ENCODE measurements around the gene UBXN7. TPM values are rescaled to one million over a fixed set of nuclear protein-coding genes. Genes with fewer than 3 reads are reported as not detected.
A peak's percentile ranks its signal among the peaks of the same experiment; 100 is the strongest.
"Not testable (repeated sequence)": the region's sequence is repeated elsewhere in the genome, so short reads cannot be mapped to it uniquely, and the experiment has no call there.

Gene UBXN7
- total and polyA plus RNA-seq, 2 donors, result 8.2 to 38.1 TPM

DNA sequence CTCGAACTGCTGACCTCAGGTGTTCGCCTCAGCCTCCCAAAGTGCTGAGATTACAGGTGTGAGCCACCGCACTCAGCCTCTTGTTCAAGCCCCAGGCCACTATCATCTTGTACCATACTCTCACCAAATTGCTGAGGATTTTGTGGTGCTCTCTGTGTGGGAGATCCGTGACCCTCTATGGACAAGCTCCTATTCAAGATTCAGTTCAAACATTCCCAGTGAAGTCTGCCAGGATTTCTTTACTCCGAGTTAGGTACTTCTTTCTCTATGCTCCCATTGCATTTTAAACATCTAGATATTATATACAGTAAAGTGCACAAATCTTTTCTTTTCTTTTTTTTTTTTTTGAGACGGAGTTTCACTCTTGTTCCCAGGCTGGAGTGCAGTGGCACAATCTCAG lies 93.2 kb downstream of the UBXN7 start:
- H3K36me3 ChIP-seq (ENCODE audit: insufficient read depth), result no peaks in the 10 kb centered on the region
- WGBS, result 92% methylated on average over 6 of the region's 6 CpGs
- no peak for DNase-seq (ENCODE audit: extremely low spot score)
- H3K27ac ChIP-seq (ENCODE audit: low read depth), result no peak overlapping the region
- H3K4me1 ChIP-seq (ENCODE audit: insufficient read depth), result no peaks in the 10 kb centered on the region
- no peak overlapping the region for H3K4me3 ChIP-seq (ENCODE audit: low read depth, low read length)

DNA sequence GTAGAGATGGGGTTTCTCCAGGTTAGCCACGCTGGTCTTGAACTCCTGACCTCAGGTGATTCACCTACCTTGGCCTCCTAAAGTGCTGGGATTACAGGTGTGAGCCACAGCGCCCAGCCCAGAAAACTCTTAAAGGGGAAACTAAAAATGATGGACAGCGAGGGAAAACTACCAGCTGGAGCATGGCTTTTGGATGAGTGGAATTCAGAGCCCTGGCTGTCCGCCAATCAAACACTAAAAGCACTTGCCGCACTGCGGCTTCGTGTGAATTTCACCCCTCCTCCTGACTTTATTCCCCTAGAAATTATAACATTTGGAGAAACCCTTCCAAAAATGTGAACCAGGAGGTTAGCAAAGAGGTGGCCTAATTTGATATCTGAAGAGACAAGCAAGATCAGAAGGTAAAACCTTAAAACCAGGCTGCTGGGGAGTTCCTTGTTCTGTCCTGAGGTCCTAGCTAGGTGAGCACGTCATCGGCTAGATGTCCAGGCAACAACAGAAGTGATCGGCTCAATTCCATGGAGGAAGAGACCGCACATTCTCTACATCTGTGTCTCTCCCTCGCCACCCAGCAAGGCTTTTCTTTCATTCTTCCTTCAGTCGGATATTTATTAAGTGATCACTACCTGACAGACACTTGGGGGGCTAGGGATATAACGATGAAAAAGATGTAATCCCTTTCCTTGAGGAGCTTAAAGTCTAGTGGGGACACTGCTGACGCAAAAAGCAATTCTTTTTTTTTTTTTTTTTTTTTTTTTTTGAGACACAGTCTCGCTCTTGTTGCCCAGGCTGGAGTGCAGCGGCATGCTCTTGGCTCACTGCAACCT lies 95.7 kb downstream of the UBXN7 start:
- no peak overlapping the region for H3K27ac ChIP-seq (ENCODE audit: low read depth)
- H3K36me3 ChIP-seq (ENCODE audit: insufficient read depth), result no peaks in the 10 kb centered on the region
- WGBS, result 81% methylated on average over 17 of the region's 17 CpGs
- H3K4me1 ChIP-seq (ENCODE audit: insufficient read depth), result no peaks in the 10 kb centered on the region
- H3K4me3 ChIP-seq (ENCODE audit: low read depth, low read length), result no peak overlapping the region
- DNase-seq (ENCODE audit: extremely low spot score), result no peak

DNA sequence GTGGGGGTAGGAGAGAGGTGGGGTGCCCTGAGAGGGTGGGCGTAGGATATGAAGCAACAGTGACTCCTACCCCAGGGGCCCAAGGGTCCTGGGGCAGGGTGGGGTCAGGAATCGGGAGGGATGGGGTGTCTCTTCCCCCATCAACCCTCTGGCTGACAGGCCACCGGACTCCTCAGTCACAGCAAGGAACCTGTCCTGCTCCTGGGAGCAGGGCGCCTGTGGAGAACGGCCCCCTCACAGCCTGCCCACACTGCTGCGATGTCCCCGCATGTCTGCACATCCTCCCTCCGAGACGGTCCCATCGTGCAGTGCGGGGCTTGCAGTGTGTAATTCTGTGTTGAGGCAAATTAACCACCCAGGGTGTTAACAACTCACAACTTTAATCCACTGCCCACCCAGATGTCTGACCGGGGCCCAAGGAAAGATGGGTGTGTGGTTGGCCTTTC lies 96.7 kb downstream of the UBXN7 start:
- 68% methylated on average over 12 of the region's 12 CpGs for WGBS

DNA sequence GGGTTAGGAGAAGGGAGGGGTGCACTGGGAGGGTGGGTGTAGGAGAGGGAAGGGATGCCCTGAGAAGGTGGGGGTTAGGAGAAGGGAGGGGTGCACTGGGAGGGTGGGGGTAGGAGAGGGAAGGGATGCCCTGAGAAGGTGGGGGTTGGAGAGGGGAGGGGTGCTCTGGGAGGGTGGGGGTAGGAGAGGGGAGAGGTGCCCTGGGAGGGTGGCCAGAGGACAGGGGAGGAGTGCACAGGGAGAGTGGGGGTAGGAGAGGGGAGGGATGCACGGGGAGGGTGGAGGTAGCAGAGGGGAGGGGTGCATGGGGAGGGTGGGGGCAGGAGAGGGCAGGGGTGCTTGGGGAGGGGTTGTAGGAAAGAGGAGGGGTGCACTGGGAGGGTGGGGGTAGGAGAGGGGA lies 97.2 kb downstream of the UBXN7 start:
- H3K4me1 ChIP-seq (ENCODE audit: insufficient read depth), result no peaks in the 10 kb centered on the region

More for the DNA sequence above, 96.7 kb downstream of the UBXN7 start:
- H3K36me3 ChIP-seq (ENCODE audit: insufficient read depth), result no peaks in the 10 kb centered on the region
- DNase-seq (ENCODE audit: extremely low spot score), result no peak
- no peak overlapping the region for H3K27ac ChIP-seq (ENCODE audit: low read depth)
- no peaks in the 10 kb centered on the region for H3K4me1 ChIP-seq (ENCODE audit: insufficient read depth)
- no peak overlapping the region for H3K4me3 ChIP-seq (ENCODE audit: low read depth, low read length)

DNA sequence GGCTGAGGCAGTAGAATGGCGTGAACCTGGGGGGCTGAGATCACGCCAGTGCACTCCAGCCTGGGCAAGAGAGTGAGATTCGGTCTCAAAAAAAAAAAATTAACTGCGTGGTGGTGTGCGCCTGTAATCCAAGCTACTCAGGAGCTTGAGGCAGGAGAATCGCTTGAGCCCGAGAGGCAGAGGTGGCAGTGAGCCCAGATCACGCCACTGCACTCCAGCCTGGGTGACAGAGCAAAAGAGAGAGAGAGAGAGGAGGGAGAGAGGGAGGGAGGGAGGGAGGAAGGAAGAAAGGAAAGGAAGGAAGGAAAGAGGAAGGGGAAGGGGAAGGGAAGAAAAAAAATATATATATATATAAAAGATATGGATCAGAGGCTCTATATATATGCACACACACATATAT lies 100.1 kb downstream of the UBXN7 start:
- Histone ChIP-seq H3K4me3 (ENCODE audit: low read depth, low read length) (no peak overlapping the region), H3K27ac (ENCODE audit: low read depth) (no peak overlapping the region), H3K36me3 (ENCODE audit: insufficient read depth) (no peaks in the 10 kb centered on the region), H3K4me1 (ENCODE audit: insufficient read depth) (no peaks in the 10 kb centered on the region)
- DNase-seq (ENCODE audit: extremely low spot score), result no peak
- 72% methylated on average over 8 of the region's 8 CpGs for WGBS

More for the DNA sequence above, 97.2 kb downstream of the UBXN7 start:
- no peak for DNase-seq (ENCODE audit: extremely low spot score)
- H3K36me3 ChIP-seq (ENCODE audit: insufficient read depth), result no peaks in the 10 kb centered on the region
- 33% methylated on average over 1 of the region's 1 CpG for WGBS
- no peak overlapping the region for H3K27ac ChIP-seq (ENCODE audit: low read depth)
- H3K4me3 ChIP-seq (ENCODE audit: low read depth, low read length), result no peak overlapping the region

DNA sequence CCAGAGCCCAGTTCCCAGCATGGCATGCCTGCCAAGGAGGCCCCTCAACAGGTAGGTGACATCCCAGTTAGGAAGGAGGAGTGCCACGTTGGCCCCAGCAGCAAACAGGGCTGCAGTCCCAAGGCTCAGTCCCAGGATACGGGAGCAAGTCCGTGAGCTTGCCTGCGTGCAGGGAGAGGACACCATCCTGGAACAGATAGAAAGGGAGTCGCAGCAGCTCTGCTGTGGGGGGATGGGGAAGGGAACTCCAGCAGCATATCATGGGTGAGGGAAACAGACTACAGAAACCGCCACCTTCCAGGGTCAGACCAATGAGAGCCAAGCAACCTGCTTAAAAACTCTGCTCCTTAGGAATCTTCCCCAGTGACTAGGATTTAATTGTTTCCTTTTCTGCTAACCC lies 104.8 kb downstream of the UBXN7 start:
- WGBS, result 18% methylated on average over 6 of the region's 6 CpGs
- no peaks in the 10 kb centered on the region for H3K36me3 ChIP-seq (ENCODE audit: insufficient read depth)
- H3K4me1 ChIP-seq (ENCODE audit: insufficient read depth), result no peaks in the 10 kb centered on the region
- no peak overlapping the region for H3K4me3 ChIP-seq (ENCODE audit: low read depth, low read length)
- no peak overlapping the region for H3K27ac ChIP-seq (ENCODE audit: low read depth)
- no peak for DNase-seq (ENCODE audit: extremely low spot score)

DNA sequence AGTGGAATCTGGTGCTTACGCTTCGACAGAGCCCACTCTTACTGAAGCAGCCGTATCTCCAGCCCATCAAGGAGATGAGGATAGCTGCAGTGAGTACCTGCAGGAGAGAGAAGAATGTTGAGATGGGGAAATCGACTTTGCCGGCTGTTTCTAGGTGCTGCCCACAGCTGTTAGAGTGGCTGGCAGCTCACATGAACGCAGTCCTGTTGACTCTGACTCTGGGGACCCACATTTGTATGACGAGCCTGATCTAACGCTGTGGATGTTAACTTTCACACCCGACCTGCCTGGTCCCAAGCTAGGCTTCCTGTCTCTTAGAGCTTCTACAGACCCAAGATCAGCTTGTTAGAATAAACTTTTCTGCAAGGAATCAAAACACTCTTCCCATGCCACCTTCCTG lies 105.3 kb downstream of the UBXN7 start:
- WGBS, result 80% methylated on average over 9 of the region's 9 CpGs
- no peak overlapping the region for H3K4me3 ChIP-seq (ENCODE audit: low read depth, low read length)
- no peak for DNase-seq (ENCODE audit: extremely low spot score)
- no peaks in the 10 kb centered on the region for H3K36me3 ChIP-seq (ENCODE audit: insufficient read depth)
- H3K4me1 ChIP-seq (ENCODE audit: insufficient read depth), result no peaks in the 10 kb centered on the region
- H3K27ac ChIP-seq (ENCODE audit: low read depth), result no peak overlapping the region

DNA sequence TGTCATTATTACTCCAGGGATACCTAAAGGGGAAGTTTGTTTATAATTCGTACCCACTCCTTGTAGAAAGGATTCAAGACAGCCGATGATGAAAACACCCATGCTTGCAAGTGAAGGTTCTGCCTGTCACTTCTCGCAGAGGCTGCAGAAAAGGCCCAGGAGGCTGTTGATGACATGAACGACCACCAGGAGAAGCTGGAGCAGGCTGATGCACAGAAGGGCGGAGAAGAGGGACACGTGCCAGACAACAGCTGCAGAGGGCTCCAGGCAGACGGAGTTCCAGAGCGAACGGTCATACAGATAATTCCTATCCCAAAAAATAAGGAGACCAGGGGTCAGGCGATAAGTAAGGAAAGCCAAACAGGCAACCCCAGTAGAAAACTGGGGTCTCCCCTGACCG lies 108.5 kb downstream of the UBXN7 start:
- Histone ChIP-seq H3K4me3 (ENCODE audit: low read depth, low read length) (no peak overlapping the region), H3K4me1 (ENCODE audit: insufficient read depth) (no peaks in the 10 kb centered on the region), H3K27ac (ENCODE audit: low read depth) (no peak overlapping the region), H3K36me3 (ENCODE audit: insufficient read depth) (no peaks in the 10 kb centered on the region)
- DNase-seq (ENCODE audit: extremely low spot score), result no peak
- WGBS, result 37% methylated on average over 11 of the region's 11 CpGs

DNA sequence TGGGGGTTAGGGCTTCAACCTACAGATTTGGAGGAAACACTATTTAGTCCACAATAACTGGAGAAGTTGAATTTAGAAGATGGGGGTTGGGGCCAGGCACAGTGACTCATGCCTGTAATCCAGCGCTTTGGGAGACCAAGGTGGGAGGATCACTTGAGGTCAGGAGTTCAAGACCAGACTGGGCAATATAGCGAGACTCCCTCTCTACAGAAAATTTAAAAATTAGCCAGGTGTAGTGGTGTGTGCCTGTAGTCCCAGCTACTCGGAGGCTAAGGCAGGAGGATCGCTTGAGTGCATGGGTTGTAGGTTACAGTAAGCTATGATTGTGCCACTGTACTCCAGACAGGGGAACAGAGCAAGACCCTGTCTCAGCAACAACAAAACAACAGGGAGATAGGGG lies 109.2 kb downstream of the UBXN7 start:
- Histone ChIP-seq H3K4me1 (ENCODE audit: insufficient read depth) (no peaks in the 10 kb centered on the region), H3K27ac (ENCODE audit: low read depth) (no peak overlapping the region), H3K36me3 (ENCODE audit: insufficient read depth) (no peaks in the 10 kb centered on the region), H3K4me3 (ENCODE audit: low read depth, low read length) (no peak overlapping the region)
- no peak for DNase-seq (ENCODE audit: extremely low spot score)
- 93% methylated on average over 4 of the region's 4 CpGs for WGBS

DNA sequence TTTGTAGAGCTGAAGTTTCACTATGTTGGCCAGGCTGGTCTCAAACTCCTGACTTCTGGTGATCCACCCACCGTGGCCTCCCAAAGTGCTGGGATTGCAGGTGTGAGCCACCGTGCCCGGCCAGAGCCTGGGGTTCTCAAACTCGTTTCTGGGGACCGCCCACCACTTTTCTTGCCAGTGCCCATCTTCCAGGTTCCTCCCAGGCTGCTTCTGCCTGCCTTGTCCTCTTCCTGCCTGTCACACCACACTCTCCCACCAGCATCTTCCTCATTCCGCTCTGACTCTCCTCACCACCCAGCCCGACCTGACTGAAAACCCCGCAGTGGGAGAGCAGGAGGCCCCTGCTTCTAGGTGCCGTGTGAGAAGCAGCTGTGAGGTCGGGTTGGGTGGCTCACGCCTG lies 111.1 kb downstream of the UBXN7 start:
- H3K4me1 ChIP-seq (ENCODE audit: insufficient read depth), result no peaks in the 10 kb centered on the region
- no peaks in the 10 kb centered on the region for H3K36me3 ChIP-seq (ENCODE audit: insufficient read depth)
- 80% methylated on average over 11 of the region's 11 CpGs for WGBS
- no peak overlapping the region for H3K4me3 ChIP-seq (ENCODE audit: low read depth, low read length)
- H3K27ac ChIP-seq (ENCODE audit: low read depth), result no peak overlapping the region
- DNase-seq (ENCODE audit: extremely low spot score), result no peak

DNA sequence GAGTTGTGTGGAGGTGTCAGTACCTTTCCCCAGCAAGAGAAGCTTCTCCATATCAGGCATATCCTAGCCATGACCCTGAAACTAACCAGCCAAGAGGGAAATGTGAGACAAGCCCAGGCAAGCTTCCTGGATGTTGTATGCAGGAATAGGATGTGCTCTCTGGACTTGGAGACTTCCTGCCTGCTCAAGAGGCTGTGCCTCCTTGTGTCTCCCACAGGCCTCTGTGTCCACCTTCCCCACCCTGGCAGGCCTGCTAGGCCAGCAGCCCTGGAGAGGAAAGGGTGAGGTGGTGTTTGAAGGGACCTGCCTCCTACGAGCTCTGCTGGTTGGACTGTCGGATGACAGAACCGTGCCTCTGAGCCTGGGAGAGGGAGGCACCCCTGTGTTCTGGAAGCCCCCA lies 112.1 kb downstream of the UBXN7 start:
- H3K4me3 ChIP-seq (ENCODE audit: low read depth, low read length), result no peak overlapping the region
- DNase-seq (ENCODE audit: extremely low spot score), result no peak
- 72% methylated on average over 3 of the region's 3 CpGs for WGBS
- H3K27ac ChIP-seq (ENCODE audit: low read depth), result no peak overlapping the region
- no peaks in the 10 kb centered on the region for H3K4me1 ChIP-seq (ENCODE audit: insufficient read depth)
- no peaks in the 10 kb centered on the region for H3K36me3 ChIP-seq (ENCODE audit: insufficient read depth)

DNA sequence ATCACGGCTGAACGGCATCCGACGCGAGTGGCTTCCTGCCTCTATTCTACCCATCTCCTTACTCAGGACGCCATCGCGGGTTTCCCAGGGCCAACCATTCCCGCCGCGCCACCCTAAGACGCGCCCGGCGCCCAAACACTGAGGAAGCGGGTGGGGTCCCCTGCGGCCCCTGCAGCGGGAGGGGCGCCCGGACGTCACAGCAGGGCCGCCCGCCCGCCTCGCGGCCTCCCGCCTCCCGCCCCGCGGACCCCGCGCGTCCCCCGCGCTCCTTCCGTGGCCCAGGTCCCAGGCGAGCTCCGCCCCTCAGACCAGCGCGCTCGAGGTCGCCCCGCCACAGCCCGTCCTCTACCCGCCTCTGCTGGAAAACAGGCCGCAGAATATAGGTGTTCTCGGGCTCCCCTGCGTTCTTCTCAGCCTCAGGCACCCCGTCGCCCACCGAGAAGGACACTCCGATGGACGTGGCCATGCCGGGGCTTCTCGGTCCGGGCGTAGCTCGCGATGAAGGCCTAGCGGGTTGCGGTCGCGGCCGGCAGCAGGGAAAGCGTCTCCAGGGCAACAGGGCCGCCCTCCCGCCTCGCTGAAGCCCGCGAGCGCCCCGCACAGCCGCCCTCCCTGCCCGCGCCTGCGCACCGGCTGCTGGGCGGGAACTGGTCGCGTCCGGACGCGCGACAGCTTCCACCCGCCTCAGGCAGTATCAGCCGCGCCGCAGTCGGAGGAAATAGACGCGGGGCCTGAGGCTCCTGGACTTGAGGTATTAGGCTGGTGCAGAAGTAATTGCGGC lies 114.3 kb downstream of the UBXN7 start, which contains the start of gene DYNLT2B:
TSS of gene DYNLT2B (minus strand) at position 554 of the 781 bp plus-strand sequence. CDS start at position 466, 88 bp downstream.
- peak within 1 kb of the TSS; percentile 86 for H3K27ac ChIP-seq (ENCODE audit: low read depth)
- under 1% methylated on average over 92 of the region's 92 CpGs for WGBS
- peak; percentile 67 for DNase-seq (ENCODE audit: extremely low spot score)
- no peaks in the 10 kb centered on the region for H3K4me1 ChIP-seq (ENCODE audit: insufficient read depth)
- no peaks in the 10 kb centered on the region for H3K36me3 ChIP-seq (ENCODE audit: insufficient read depth)
- peak within 1 kb of the TSS; percentile 79 for H3K4me3 ChIP-seq (ENCODE audit: low read depth, low read length)

DNA sequence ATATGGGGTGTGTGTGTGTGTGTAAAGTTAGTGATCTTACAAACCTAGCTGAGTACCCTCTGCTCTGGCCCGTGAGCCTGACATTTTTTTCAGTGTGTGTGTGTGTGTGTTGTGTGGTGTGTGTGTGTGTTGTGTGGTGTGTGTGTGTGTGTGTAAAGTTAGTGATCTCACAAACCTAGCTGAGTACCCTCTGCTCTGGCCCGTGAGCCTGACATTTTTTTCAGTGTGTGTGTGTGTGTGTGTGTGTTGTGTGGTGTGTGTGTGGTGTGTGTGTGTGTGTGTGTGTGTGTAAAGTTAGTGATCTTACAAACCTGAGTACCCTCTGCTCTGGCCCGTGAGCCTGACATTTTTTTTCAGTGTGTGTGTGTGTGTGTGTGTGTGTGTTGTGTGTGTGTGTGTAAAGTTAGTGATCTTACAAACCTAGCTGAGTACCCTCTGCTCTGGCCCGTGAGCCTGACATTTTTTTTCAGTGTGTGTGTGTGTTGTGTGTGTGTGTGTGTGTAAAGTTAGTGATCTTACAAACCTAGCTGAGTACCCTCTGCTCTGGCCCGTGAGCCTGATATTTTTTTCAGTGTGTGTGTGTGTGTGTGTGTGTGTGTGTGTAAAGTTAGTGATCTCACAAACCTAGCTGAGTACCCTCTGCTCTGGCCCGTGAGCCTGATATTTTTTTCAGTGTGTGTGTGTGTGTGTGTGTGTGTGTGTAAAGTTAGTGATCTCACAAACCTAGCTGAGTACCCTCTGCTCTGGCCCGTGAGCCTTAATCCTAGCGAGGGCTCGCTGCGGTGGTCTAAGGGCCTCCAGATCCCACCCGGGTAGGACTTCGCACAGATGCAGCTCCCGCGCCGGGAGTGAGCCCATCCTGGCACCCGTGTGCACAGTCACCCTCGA lies 115.2 kb downstream of the UBXN7 start:
- H3K27ac ChIP-seq (ENCODE audit: low read depth), result peak overlapping the region; percentile 86
- 12% methylated on average over 17 of the region's 17 CpGs for WGBS
- not testable (repeated sequence) for H3K36me3 ChIP-seq (ENCODE audit: insufficient read depth); DNase-seq (ENCODE audit: extremely low spot score); H3K4me1 ChIP-seq (ENCODE audit: insufficient read depth)
- H3K4me3 ChIP-seq (ENCODE audit: low read depth, low read length), result peak overlapping the region; percentile 79

Measured in urinary bladder (tissue), 4 donors.